HG03558 (cell line): ENCODE data around the gene ASTN1.
"Not testable (repeated sequence)": the region's sequence is repeated elsewhere in the genome, so short reads cannot be mapped to it uniquely, and the experiment has no call there.

ENCODE experiments used
- ATAC-seq: cut with Tn5 transposase; IDR thresholded peaks from one replicate; pipeline ENCODE4 v1.9.1; 2021; ENCODE audit warnings: moderate number of reproducible peaks; ENCODE audit not compliant: unreplicated experiment; ENCODE audit errors: extremely low read depth

ASTN1 gene

GRCh38 chr1:177118901-177119300 lies 45.6 kb downstream of the ASTN1 start:
- ATAC-seq: no peak

GRCh38 chr1:177116941-177117340 lies 47.6 kb downstream of the ASTN1 start:
- no peak for ATAC-seq

GRCh38 chr1:177106614-177107365 lies 57.7 kb downstream of the ASTN1 start:
- no peak for ATAC-seq

GRCh38 chr1:177106196-177106595 lies 58.3 kb downstream of the ASTN1 start:
- ATAC-seq: no peak

- no peak for ATAC-seq
Measured at GRCh38 chr1:177103005-177103852, 61.3 kb downstream of the ASTN1 start.

- no peak for ATAC-seq
Measured at GRCh38 chr1:177092001-177092400, 72.5 kb downstream of the ASTN1 start.

GRCh38 chr1:177091040-177091439 lies 73.5 kb downstream of the ASTN1 start:
- ATAC-seq: no peak

- no peak for ATAC-seq
Measured at GRCh38 chr1:177088966-177089365, 75.5 kb downstream of the ASTN1 start.

- no peak for ATAC-seq
Measured at GRCh38 chr1:177082855-177083693, 81.4 kb downstream of the ASTN1 start.

GRCh38 chr1:177080564-177080963 lies 83.9 kb downstream of the ASTN1 start:
- ATAC-seq: no peak

- no peak for ATAC-seq
Measured at GRCh38 chr1:177077734-177078499, 86.6 kb downstream of the ASTN1 start.

- no peak for ATAC-seq
Measured at GRCh38 chr1:177077006-177077405, 87.5 kb downstream of the ASTN1 start.

- not testable (repeated sequence) for ATAC-seq
Measured at GRCh38 chr1:177074811-177075210, 89.7 kb downstream of the ASTN1 start.

- ATAC-seq: no peak
Measured at GRCh38 chr1:177069490-177069889, 95.0 kb downstream of the ASTN1 start.

GRCh38 chr1:177067752-177068410 lies 96.6 kb downstream of the ASTN1 start:
- no peak for ATAC-seq

- ATAC-seq: no peak
Measured at GRCh38 chr1:177065430-177065829, 99.1 kb downstream of the ASTN1 start.

GRCh38 chr1:177063648-177064047 lies 100.9 kb downstream of the ASTN1 start:
- ATAC-seq: no peak

GRCh38 chr1:177054542-177054941 lies 110.0 kb downstream of the ASTN1 start:
- ATAC-seq: no peak

- ATAC-seq: no peak
Measured at GRCh38 chr1:177053648-177054047, 110.9 kb downstream of the ASTN1 start.
